ENCODE data around the gene RRAS. TPM values are rescaled to one million over a fixed set of nuclear protein-coding genes. Genes with fewer than 3 reads are reported as not detected.

Gene RRAS
- total RNA-seq, 1 experiment from 2014 or later: 55.9 TPM

- ChIA-PET POLR2A (interaction anchor here (0.9 to 2.8 kb wide), 2 partner anchors 9 to 19 kb away, joined by 3 to 8 read pairs; partner anchors contain the start of gene RRAS), RAD21 (ENCODE audit: low non-redundant PET in 1 of 2, low total read pairs in 2 of 2, uncharacterized antibody in 2 of 2, unreplicated experiment in 2 of 2) (no interaction called here), CTCF (no interaction called here)
- intact Hi-C loops (cut with micrococcal nuclease): no loop called here
- no peaks in the 10 kb centered on the region for H3K9me3 ChIP-seq (ENCODE audit: control insufficient read depth in 1 of 2, insufficient read depth in 1 of 2, low read depth in 1 of 2, low read length in 2 of 2)
- H3K4me3 ChIP-seq (replicated peaks in 1 of 2; ENCODE audit: low read depth in 1 of 2, low read length in 2 of 2): no peak overlapping the region
- DNase-seq (ENCODE audit: low read depth, low spot score) (no peak), ATAC-seq (no peak)
- H2AFZ ChIP-seq (ENCODE audit: low read depth, low read length, poor library complexity, severe bottlenecking): no peak overlapping the region
- TF ChIP-seq EZH2phosphoT487 (IDR thresholded peaks at IDR 0.05; ENCODE audit: borderline replicate concordance): no peak
- no peak for TF ChIP-seq CBX3 (IDR thresholded peaks at IDR 0.05; ENCODE audit: low read depth)
- no peak for TF ChIP-seq SP1 (IDR thresholded peaks at IDR 0.05; ENCODE audit: low read depth)
- no peak for TF ChIP-seq REST (IDR thresholded peaks at IDR 0.05; ENCODE audit: low read depth)
- no peak for TF ChIP-seq TCF7L2 (IDR thresholded peaks at IDR 0.05; ENCODE audit: borderline replicate concordance, extremely low read depth, insufficient read depth, insufficient read length)
- H3K9me2 ChIP-seq (ENCODE audit: insufficient read depth): no peaks in the 10 kb centered on the region
- H3K4me2 ChIP-seq (ENCODE audit: low read length): no peak overlapping the region
- BruUV-seq (replicated peaks): no TSS peak
- peaks cover 0 to 7% of the 10 kb centered on the region in 2 experiments; a peak in 3 of 4 replicates for H3K4me1 ChIP-seq (ENCODE audit: control insufficient read depth in 1 of 2, insufficient read depth in 2 of 2, low read length in 2 of 2)
- no peaks in the 10 kb centered on the region for H4K20me1 ChIP-seq (ENCODE audit: insufficient read depth)
- H3K27me3 ChIP-seq (ENCODE audit: insufficient read depth, low read length): no peaks in the 10 kb centered on the region
- peaks cover 21 to 69% of the 10 kb centered on the region in 2 experiments; a peak in 3 of 4 replicates for H3K36me3 ChIP-seq (ENCODE audit: control insufficient read depth in 1 of 2, insufficient read depth in 2 of 2, low read length in 2 of 2)
- peaks cover 13% of the 10 kb centered on the region; the same call in 1 of the 2 replicates for H3K79me2 ChIP-seq (ENCODE audit: insufficient read depth, low read length)
- H3K27ac ChIP-seq (ENCODE audit: low read depth, low read length): no peak overlapping the region
- H3K9ac ChIP-seq (ENCODE audit: low read length): no peak overlapping the region
These were observed 18.9 kb upstream of the RRAS start for GRCh38 chr19:49658566-49659442.

All from HCT116 (cell line).